Measurements from ENCODE around the gene LDB2.

DNA sequence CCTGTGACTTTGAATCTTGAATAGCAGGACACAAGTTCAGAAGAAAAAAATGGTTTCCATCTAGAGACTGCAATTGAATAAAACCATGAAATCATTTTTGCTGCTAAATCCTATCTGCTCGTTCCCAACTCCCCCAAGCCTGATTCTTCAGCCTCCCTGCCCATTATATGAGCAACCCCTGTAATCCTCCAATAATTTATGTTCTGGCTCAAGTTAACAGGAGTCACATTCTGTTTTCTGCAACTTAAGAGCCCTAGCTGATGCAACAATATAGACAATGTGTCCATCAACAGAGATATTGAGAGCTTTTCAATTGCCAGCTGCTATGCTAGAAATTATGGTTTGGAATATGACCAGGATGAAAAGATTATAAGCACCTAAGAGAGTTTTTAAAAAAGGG lies 84.1 kb downstream of the LDB2 start:
- TF ChIP-seq, protein P1, sequence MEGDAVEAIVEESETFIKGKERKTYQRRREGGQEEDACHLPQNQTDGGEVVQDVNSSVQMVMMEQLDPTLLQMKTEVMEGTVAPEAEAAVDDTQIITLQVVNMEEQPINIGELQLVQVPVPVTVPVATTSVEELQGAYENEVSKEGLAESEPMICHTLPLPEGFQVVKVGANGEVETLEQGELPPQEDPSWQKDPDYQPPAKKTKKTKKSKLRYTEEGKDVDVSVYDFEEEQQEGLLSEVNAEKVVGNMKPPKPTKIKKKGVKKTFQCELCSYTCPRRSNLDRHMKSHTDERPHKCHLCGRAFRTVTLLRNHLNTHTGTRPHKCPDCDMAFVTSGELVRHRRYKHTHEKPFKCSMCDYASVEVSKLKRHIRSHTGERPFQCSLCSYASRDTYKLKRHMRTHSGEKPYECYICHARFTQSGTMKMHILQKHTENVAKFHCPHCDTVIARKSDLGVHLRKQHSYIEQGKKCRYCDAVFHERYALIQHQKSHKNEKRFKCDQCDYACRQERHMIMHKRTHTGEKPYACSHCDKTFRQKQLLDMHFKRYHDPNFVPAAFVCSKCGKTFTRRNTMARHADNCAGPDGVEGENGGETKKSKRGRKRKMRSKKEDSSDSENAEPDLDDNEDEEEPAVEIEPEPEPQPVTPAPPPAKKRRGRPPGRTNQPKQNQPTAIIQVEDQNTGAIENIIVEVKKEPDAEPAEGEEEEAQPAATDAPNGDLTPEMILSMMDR (IDR thresholded peaks at IDR 0.05), result no peak
- TF ChIP-seq POLR2A (IDR thresholded peaks at IDR 0.05), result no peak

All from tibial nerve (tissue), 3 donors.